ENCODE data around the gene CDH23.

The CDH23 gene

DNA sequence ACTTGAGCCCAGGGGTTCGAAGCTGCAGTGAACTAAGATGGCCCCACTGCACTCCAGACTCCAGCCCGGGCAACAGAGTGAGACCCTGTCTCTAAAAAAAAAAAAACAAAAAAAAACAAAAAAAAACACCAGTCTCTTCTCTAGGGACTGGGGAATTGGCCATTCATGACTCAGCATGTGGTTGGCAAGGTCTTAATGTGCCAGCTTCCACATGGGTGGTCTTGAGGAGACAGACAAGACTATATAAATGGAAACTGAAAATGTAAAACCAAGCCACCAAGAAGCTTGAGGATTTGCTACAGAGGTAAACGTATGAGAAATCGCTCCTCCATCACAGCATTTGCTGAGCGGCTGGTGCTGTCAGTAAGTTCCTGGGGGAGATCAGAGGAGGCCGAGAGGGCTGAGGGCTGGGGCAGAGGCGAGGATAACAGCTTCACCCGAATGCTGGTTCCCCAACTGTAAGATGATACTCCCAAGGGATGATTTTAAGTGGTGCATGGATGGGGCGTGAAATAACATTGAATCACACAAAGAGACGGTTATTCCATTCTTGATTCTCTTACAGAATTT is 194.1 kb downstream of the CDH23 start:
- H3K4me3 ChIP-seq (ENCODE audit: low read depth, low read length), result no peak overlapping the region
- TF ChIP-seq, protein P1, sequence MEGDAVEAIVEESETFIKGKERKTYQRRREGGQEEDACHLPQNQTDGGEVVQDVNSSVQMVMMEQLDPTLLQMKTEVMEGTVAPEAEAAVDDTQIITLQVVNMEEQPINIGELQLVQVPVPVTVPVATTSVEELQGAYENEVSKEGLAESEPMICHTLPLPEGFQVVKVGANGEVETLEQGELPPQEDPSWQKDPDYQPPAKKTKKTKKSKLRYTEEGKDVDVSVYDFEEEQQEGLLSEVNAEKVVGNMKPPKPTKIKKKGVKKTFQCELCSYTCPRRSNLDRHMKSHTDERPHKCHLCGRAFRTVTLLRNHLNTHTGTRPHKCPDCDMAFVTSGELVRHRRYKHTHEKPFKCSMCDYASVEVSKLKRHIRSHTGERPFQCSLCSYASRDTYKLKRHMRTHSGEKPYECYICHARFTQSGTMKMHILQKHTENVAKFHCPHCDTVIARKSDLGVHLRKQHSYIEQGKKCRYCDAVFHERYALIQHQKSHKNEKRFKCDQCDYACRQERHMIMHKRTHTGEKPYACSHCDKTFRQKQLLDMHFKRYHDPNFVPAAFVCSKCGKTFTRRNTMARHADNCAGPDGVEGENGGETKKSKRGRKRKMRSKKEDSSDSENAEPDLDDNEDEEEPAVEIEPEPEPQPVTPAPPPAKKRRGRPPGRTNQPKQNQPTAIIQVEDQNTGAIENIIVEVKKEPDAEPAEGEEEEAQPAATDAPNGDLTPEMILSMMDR (IDR thresholded peaks at IDR 0.05; ENCODE audit: borderline replicate concordance, insufficient read depth, low read depth, low read length), result no peak

DNA sequence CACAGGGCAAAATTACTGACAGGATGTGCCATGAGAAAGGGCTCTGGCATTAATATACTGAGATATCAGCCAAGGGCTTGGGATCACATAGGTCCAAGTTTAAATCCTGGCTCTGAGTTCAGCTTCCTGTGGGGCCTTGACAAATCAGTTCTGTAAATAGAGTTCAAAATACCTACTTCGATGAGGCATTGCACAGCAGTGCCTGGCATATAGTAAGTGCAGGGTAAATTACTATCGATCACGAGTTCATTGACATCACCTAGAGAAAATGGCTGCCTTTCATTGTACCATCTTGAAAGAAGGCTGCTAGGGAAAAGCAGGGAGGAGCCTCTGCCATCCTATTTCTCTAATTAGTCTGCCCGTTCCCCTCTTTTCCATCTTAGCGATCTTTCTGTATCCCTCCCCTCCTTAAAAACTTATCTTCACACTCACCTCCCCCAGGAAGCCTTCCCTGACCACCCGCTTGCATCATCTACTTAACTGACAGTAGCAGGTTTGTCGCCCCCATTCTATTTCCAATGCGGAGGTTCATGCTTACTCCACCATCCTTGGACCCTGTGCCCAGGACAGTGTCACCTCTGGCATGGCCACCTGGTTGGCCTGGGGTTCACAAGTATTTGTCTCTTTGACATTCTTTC is 198.3 kb downstream of the CDH23 start:
- TF ChIP-seq, protein P1 (IDR thresholded peaks at IDR 0.05; ENCODE audit: borderline replicate concordance, insufficient read depth, low read depth, low read length), result no peak
- H3K4me3 ChIP-seq (ENCODE audit: low read depth, low read length), result no peak overlapping the region

DNA sequence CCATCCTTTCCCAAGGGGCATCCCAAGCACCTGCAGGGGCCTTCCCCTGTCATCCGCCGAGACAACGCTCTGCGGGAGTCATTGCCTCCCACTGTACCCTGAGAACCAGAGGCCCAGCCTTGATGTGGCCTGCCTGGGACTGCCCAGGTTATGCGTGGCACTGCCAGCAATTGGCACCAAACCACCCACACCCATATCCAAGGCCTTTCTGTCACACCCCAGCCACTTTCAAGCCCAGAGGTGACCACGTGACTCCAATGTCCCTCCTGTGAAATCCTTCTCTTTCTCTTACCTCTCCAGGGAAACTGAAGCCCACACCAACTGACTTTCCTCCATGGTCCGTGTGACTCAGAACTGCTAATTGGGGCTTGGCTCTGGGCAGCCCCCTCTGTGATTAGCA is 198.9 kb downstream of the CDH23 start:
- TF ChIP-seq, protein P1 (IDR thresholded peaks at IDR 0.05; ENCODE audit: borderline replicate concordance, insufficient read depth, low read depth, low read length), result no peak
- no peak overlapping the region for H3K4me3 ChIP-seq (ENCODE audit: low read depth, low read length)

DNA sequence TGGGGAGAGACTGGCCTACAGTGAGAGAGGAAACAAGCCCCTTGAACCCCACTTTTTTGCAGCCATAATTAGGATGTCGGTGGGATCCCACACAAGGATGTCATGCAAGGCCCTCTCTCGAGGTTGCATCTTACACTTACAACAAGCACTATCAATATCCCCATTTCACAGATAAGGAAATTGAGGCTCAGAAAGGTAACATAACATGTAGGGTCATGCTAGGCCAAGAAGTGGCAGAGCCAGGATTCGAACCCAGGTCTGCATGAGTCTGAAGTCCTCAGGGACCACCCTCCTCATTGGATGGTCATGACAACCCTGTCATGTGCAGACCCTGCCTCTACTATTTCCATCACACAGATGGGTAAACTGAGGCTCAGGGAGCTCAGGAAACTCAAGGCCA is 199.4 kb downstream of the CDH23 start:
- TF ChIP-seq, protein P1 (IDR thresholded peaks at IDR 0.05; ENCODE audit: borderline replicate concordance, insufficient read depth, low read depth, low read length), result no peak
- no peak overlapping the region for H3K4me3 ChIP-seq (ENCODE audit: low read depth, low read length)

DNA sequence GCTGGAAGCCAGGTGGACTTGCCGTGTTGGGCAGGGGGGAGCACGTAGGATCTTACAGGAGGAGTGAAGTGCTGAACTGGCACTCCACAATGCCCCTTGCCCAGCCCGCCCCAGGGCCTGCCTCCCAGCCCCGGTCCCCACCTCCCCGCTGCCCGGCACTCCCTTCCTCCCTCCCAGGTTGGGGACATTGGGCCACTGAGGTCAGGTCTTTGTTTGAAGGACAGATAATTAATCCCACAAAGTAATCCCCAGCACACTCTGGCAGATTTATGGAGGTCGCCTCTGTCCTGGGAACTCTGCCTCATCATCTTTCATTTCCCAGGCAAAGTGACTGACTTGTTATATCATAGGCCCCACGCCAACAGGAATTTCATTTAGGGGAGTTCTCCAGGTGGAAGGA is 200.0 kb downstream of the CDH23 start:
- H3K4me3 ChIP-seq (ENCODE audit: low read depth, low read length), result no peak overlapping the region
- TF ChIP-seq, protein P1 (IDR thresholded peaks at IDR 0.05; ENCODE audit: borderline replicate concordance, insufficient read depth, low read depth, low read length), result no peak

DNA sequence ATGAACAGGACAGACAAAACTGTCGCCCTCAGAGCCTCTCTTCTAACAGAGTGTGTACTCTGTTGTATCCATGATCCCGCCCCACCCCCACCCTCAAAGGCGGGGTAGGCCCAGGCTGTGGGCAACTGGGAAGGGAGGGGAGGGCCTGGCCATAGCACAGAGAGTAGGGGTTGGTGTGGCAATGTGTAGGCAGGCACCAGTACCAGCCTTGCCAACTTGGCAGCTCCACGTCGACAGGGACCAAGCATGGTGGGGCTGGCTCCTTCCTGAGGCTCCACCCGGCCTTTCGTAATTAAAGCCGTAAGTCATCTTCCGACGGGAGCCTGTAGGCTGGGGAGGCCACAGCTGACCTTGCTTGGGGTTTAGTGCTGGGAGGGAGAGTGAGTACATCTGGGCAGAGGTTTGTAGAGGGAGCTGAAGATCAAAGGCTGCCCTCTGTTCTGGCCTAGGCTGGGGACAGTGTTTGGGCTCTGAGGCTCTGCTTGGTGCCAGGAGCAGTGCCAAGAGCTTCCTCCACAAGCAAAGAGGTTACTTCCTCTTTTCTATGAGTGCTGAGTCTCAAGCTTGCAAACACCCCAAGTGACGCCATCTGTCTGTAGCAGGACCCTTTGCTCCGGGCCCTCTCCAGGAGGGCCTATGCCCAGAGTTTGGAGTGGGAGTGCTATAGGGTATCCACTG is 201.2 kb downstream of the CDH23 start:
- no peak overlapping the region for H3K4me3 ChIP-seq (ENCODE audit: low read depth, low read length)
- TF ChIP-seq, protein P1 (IDR thresholded peaks at IDR 0.05; ENCODE audit: borderline replicate concordance, insufficient read depth, low read depth, low read length), result no peak

DNA sequence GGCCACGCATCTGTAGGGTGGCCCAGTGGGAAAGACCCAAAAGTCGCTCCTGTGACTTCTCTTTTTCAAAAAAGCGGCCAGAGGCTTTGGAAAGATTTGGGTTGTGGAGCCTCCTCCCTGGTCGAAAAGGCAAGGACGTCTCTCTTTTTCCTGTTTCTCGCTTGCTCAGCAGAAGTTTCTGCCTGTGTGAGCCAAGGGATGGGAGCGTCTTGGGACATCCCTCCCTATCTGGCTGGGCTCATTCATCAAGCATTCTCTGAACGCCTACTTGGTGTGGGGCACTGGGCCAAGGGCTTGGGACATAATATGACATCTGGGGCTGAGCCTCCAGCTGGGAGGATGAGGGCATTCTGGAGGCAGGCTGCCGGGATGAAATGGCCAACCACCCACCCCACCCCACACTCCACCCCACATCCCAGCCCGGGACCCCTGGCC is 201.9 kb downstream of the CDH23 start:
- no peak overlapping the region for H3K4me3 ChIP-seq (ENCODE audit: low read depth, low read length)
- TF ChIP-seq, protein P1 (IDR thresholded peaks at IDR 0.05; ENCODE audit: borderline replicate concordance, insufficient read depth, low read depth, low read length), result no peak

Data from GM12875 (cell line).